Neural crest cell (in vitro differentiated cells): ENCODE results near the gene ZFAND3. TPM values are rescaled to one million over a fixed set of nuclear protein-coding genes. Genes with fewer than 3 reads are reported as not detected.

ENCODE experiments used
- DNase-seq: peaks from one replicate; pipeline ENCODE4 v3.0.0; 2021; ENCODE audit warnings: low read depth, mixed read lengths, low spot score
- H3K27ac Mint-ChIP-seq: one replicate; pipeline ENCODE4 v1.8.0; 2021; ENCODE audit warnings: mild to moderate bottlenecking, mixed read lengths; ENCODE audit not compliant: unreplicated experiment
- H3K27me3 Mint-ChIP-seq: 2 replicates; pipeline ENCODE4 v1.8.0; 2021; ENCODE audit warnings: low read depth, mild to moderate bottlenecking, mixed read lengths
- H3K36me3 Mint-ChIP-seq: 2 replicates; pipeline ENCODE4 v1.8.0; 2021; ENCODE audit warnings: low read depth, mild to moderate bottlenecking, mixed read lengths
- H3K4me1 Mint-ChIP-seq: 2 replicates; pipeline ENCODE4 v1.8.0; 2021; ENCODE audit warnings: mixed read lengths
- H3K4me3 Mint-ChIP-seq: one replicate; pipeline ENCODE4 v1.8.0; 2021; ENCODE audit warnings: mild to moderate bottlenecking, mixed read lengths
- H3K9me3 Mint-ChIP-seq: 2 replicates; pipeline ENCODE4 v1.8.0; 2021; ENCODE audit warnings: mixed read lengths
- CTCF ChIP-seq: fragments of 200-600 bp; sonication (generic); conservative IDR thresholded peaks from 2 replicates; pipeline ENCODE4 v1.5.0; 2021; ENCODE audit warnings: antibody characterized with exemption, mild to moderate bottlenecking
- total RNA-seq: library from RNA; stranded (reverse); gene quantifications from 2 replicates; pipeline ENCODE4 v1.2.1, GENCODE V29; 2021

Gene ZFAND3
- total RNA-seq, 1 donor from 2014 or later: 65.9 TPM

GRCh38 chr6:38080889-38081288 is 261.4 kb downstream of the ZFAND3 start:
- Mint-ChIP-seq H3K27ac (no peak overlapping the region), H3K4me1 (peaks cover 11% of the 10 kb centered on the region)

GRCh38 chr6:38085031-38085430 is 265.5 kb downstream of the ZFAND3 start:
- no peak for DNase-seq
- Mint-ChIP-seq H3K27ac (no peak overlapping the region), H3K9me3 (no peaks in the 10 kb centered on the region), H3K4me1 (peaks cover 16% of the 10 kb centered on the region), H3K27me3 (no peaks in the 10 kb centered on the region), H3K36me3 (peaks cover 21% of the 10 kb centered on the region), H3K4me3 (no peak overlapping the region)
- TF ChIP-seq CTCF: no peak

More at GRCh38 chr6:38080889-38081288, 261.4 kb downstream of the ZFAND3 start:
- no peak for TF ChIP-seq CTCF
- H3K9me3 Mint-ChIP-seq: no peaks in the 10 kb centered on the region
- no peak for DNase-seq
- peaks cover 4% of the 10 kb centered on the region for H3K36me3 Mint-ChIP-seq
- H3K4me3 Mint-ChIP-seq: no peak overlapping the region
- no peaks in the 10 kb centered on the region for H3K27me3 Mint-ChIP-seq

GRCh38 chr6:38086346-38086745 is 266.8 kb downstream of the ZFAND3 start:
- H3K9me3 Mint-ChIP-seq: no peaks in the 10 kb centered on the region
- H3K27me3 Mint-ChIP-seq: no peaks in the 10 kb centered on the region
- H3K4me1 Mint-ChIP-seq: peaks cover 5% of the 10 kb centered on the region
- no peak for TF ChIP-seq CTCF
- no peak overlapping the region for H3K4me3 Mint-ChIP-seq
- H3K36me3 Mint-ChIP-seq: peaks cover 21% of the 10 kb centered on the region
- DNase-seq: no peak
- H3K27ac Mint-ChIP-seq: no peak overlapping the region

GRCh38 chr6:38088010-38088409 is 268.5 kb downstream of the ZFAND3 start:
- H3K9me3 Mint-ChIP-seq: no peaks in the 10 kb centered on the region
- peaks cover 5% of the 10 kb centered on the region for H3K4me1 Mint-ChIP-seq
- H3K4me3 Mint-ChIP-seq: no peak overlapping the region

GRCh38 chr6:38088829-38089228 is 269.3 kb downstream of the ZFAND3 start:
- DNase-seq: no peak
- Mint-ChIP-seq H3K9me3 (no peaks in the 10 kb centered on the region), H3K4me1 (peaks cover 5% of the 10 kb centered on the region)

More at GRCh38 chr6:38088010-38088409, 268.5 kb downstream of the ZFAND3 start:
- peaks cover 21% of the 10 kb centered on the region for H3K36me3 Mint-ChIP-seq
- no peak for DNase-seq
- TF ChIP-seq CTCF: no peak
- no peak overlapping the region for H3K27ac Mint-ChIP-seq
- H3K27me3 Mint-ChIP-seq: no peaks in the 10 kb centered on the region

More at GRCh38 chr6:38088829-38089228, 269.3 kb downstream of the ZFAND3 start:
- H3K27me3 Mint-ChIP-seq: no peaks in the 10 kb centered on the region
- H3K4me3 Mint-ChIP-seq: no peak overlapping the region
- TF ChIP-seq CTCF: no peak
- peaks cover 21% of the 10 kb centered on the region for H3K36me3 Mint-ChIP-seq
- no peak overlapping the region for H3K27ac Mint-ChIP-seq
